Ascending aorta (tissue), 2 donors: ENCODE data around the gene FBLN7. TPM values are rescaled to one million over a fixed set of nuclear protein-coding genes. Genes with fewer than 3 reads are reported as not detected.
A peak's percentile ranks its signal among the peaks of the same experiment; 100 is the strongest.

Experiments used
- DNase-seq, 2 donors: peaks; one replicate each; pipeline ENCODE4 v3.0.0-alpha.2; 2019; ENCODE audit warnings: low spot score in 2 of 2
- H3K27ac ChIP-seq, 2 donors: fragments of 200-600 bp; sonication (generic); one replicate each; pipeline ENCODE4 v1.5.1; 2016 to 2017; ENCODE audit warnings: mild to moderate bottlenecking in 1 of 2
- H3K27me3 ChIP-seq: fragments of 200-600 bp; sonication (generic); one replicate; pipeline ENCODE4 v1.5.1; 2017
- H3K36me3 ChIP-seq, 2 donors: fragments of 200-600 bp; sonication (generic); one replicate each; pipeline ENCODE4 v1.5.1; 2016
- H3K4me1 ChIP-seq, 2 donors: fragments of 200-600 bp; sonication (generic); one replicate each; pipeline ENCODE4 v1.5.1; 2016 to 2017; ENCODE audit warnings: mild to moderate bottlenecking in 1 of 2
- H3K4me3 ChIP-seq, 2 donors: fragments of 200-600 bp; sonication (generic); one replicate each; pipeline ENCODE4 v1.5.1; 2016 to 2017; ENCODE audit warnings: mild to moderate bottlenecking in 1 of 2
- H3K9me3 ChIP-seq, 2 donors: fragments of 200-600 bp; sonication (generic); one replicate each; pipeline ENCODE4 v1.5.1; 2016
- CTCF ChIP-seq, 3 experiments: fragments of 200-600 bp in 2 of 3; fragments of 450-650 bp in 1 of 3; sonication (generic) in 2 of 3; IDR thresholded peaks; one replicate each; pipeline ENCODE4 v1.5.1; 2016 to 2019; ENCODE audit warnings: antibody characterized with exemption in 3 of 3, mild to moderate bottlenecking in 1 of 3, moderate library complexity in 1 of 3
- intact Hi-C: fragments of 100-400 bp; cut with DNase I; formaldehyde crosslinking; loops from one replicate; pipeline ENCODE4 v1.15.1; 2023
- total RNA-seq: library from RNA; depleted of rRNA; stranded (reverse); fragments of >200 nt; gene quantifications from one replicate; pipeline ENCODE4 v1.1.0, GENCODE V29; 2016

Gene FBLN7
- total RNA-seq, 1 donor from 2014 or later, result 0.43 TPM

GRCh38 chr2:112121682-112122254, 16.4 kb upstream of the FBLN7 start:
- H3K4me1 ChIP-seq, result no peaks in the 10 kb centered on the region

GRCh38 chr2:112129060-112129459, 9.1 kb upstream of the FBLN7 start:
- Histone ChIP-seq H3K27ac (no peak overlapping the region), H3K4me1 (no peaks in the 10 kb centered on the region), H3K4me3 (no peak overlapping the region), H3K9me3 (no peaks in the 10 kb centered on the region), H3K27me3 (no peaks in the 10 kb centered on the region), H3K36me3 (no peaks in the 10 kb centered on the region)
- intact Hi-C loops, result no loop called here
- no peak for DNase-seq
- TF ChIP-seq CTCF (IDR thresholded peaks at IDR 0.05), result no peak

More at GRCh38 chr2:112121682-112122254, 16.4 kb upstream of the FBLN7 start:
- intact Hi-C loops, result loop anchor here (5.0 kb wide), 1 partner anchor 131 kb away; no protein-coding TSS in a partner anchor
- Histone ChIP-seq H3K4me3 (no peak overlapping the region), H3K9me3 (no peaks in the 10 kb centered on the region), H3K36me3 (peaks cover 0 to 13% of the 10 kb centered on the region in 2 donors), H3K27me3 (no peaks in the 10 kb centered on the region), H3K27ac (no peak overlapping the region)
- peak; percentile 34 to 59 (median 47) for TF ChIP-seq CTCF (IDR thresholded peaks at IDR 0.05)
- DNase-seq, result no peak

GRCh38 chr2:112133344-112133743, 4.8 kb upstream of the FBLN7 start:
- Histone ChIP-seq H3K4me1 (peaks cover 0 to 8% of the 10 kb centered on the region in 2 donors), H3K9me3 (no peaks in the 10 kb centered on the region), H3K4me3 (no peak overlapping the region), H3K27ac (no peak overlapping the region), H3K36me3 (no peaks in the 10 kb centered on the region), H3K27me3 (no peaks in the 10 kb centered on the region)
- DNase-seq, result no peak
- intact Hi-C loops, result no loop called here
- TF ChIP-seq CTCF (IDR thresholded peaks at IDR 0.05), result no peak

- H3K9me3 ChIP-seq, result no peaks in the 10 kb centered on the region
- no peak for DNase-seq
- H3K4me3 ChIP-seq, result no peak overlapping the region
- H3K36me3 ChIP-seq, result no peaks in the 10 kb centered on the region
- no peak overlapping the region for H3K27ac ChIP-seq
- intact Hi-C loops, result no loop called here
- no peak for TF ChIP-seq CTCF (IDR thresholded peaks at IDR 0.05)
- peaks cover 0 to 8% of the 10 kb centered on the region in 2 donors for H3K4me1 ChIP-seq
- no peaks in the 10 kb centered on the region for H3K27me3 ChIP-seq
These were observed 4.1 kb upstream of the FBLN7 start for GRCh38 chr2:112134120-112134519.

GRCh38 chr2:112136096-112136495, 2.1 kb upstream of the FBLN7 start:
- Histone ChIP-seq H3K27ac (no peak overlapping the region), H3K27me3 (no peaks in the 10 kb centered on the region), H3K4me3 (no peak overlapping the region), H3K4me1 (peaks cover 0 to 8% of the 10 kb centered on the region in 2 donors), H3K9me3 (no peaks in the 10 kb centered on the region), H3K36me3 (no peaks in the 10 kb centered on the region)
- intact Hi-C loops, result no loop called here
- TF ChIP-seq CTCF (IDR thresholded peaks at IDR 0.05), result no peak
- no peak for DNase-seq
